ENCODE data around the gene VPS37D.
"Not testable (repeated sequence)": the region's sequence is repeated elsewhere in the genome, so short reads cannot be mapped to it uniquely, and the experiment has no call there.

VPS37D gene

GRCh38 chr7:73646785-73647724 lies 20.6 kb upstream of the VPS37D start:
- no peak for DNase-seq

GRCh38 chr7:73647725-73648592 lies 19.7 kb upstream of the VPS37D start:
- DNase-seq, result no peak

GRCh38 chr7:73648593-73649332 lies 18.9 kb upstream of the VPS37D start:
- DNase-seq, result no peak

GRCh38 chr7:73649576-73649975 lies 18.1 kb upstream of the VPS37D start:
- DNase-seq, result no peak

GRCh38 chr7:73650524-73650923 lies 17.1 kb upstream of the VPS37D start:
- DNase-seq, result no peak

GRCh38 chr7:73652541-73652949 lies 15.1 kb upstream of the VPS37D start:
- DNase-seq, result no peak

- not testable (repeated sequence) for DNase-seq
These were observed 12.3 kb upstream of the VPS37D start for GRCh38 chr7:73655309-73655708.

- DNase-seq, result no peak
These were observed 7.6 kb upstream of the VPS37D start for GRCh38 chr7:73659983-73660382.

- not testable (repeated sequence) for DNase-seq
These were observed 7.0 kb upstream of the VPS37D start for GRCh38 chr7:73660594-73660993.

GRCh38 chr7:73663033-73663432 lies 4.6 kb upstream of the VPS37D start:
- no peak for DNase-seq

- no peak for DNase-seq
These were observed 663 bp downstream of the VPS37D start for GRCh38 chr7:73668103-73668885.

GRCh38 chr7:73668886-73669230 lies 1.2 kb downstream of the VPS37D start:
- no peak for DNase-seq

- no peak for DNase-seq
These were observed 1.7 kb downstream of the VPS37D start for GRCh38 chr7:73669288-73669701.

GRCh38 chr7:73669858-73670385 lies 2.3 kb downstream of the VPS37D start:
- no peak for DNase-seq

GRCh38 chr7:73671322-73671661 lies 3.7 kb downstream of the VPS37D start:
- no peak for DNase-seq

- no peak for DNase-seq
These were observed 4.3 kb downstream of the VPS37D start for GRCh38 chr7:73671857-73672445.

- DNase-seq, result no peak
These were observed 7.0 kb downstream of the VPS37D start for GRCh38 chr7:73674468-73675124.

- not testable (repeated sequence) for DNase-seq
These were observed 8.4 kb downstream of the VPS37D start for GRCh38 chr7:73676062-73676461.

- DNase-seq, result no peak
These were observed 11.2 kb downstream of the VPS37D start for GRCh38 chr7:73678862-73679261.

GRCh38 chr7:73679709-73680108 lies 12.1 kb downstream of the VPS37D start:
- DNase-seq, result no peak

- DNase-seq, result no peak
These were observed 12.9 kb downstream of the VPS37D start for GRCh38 chr7:73680501-73680900.

Data from DMS153 (cell line).